ENCODE data around the gene CLDN3. TPM values are rescaled to one million over a fixed set of nuclear protein-coding genes. Genes with fewer than 3 reads are reported as not detected.
"Not testable (repeated sequence)": the region's sequence is repeated elsewhere in the genome, so short reads cannot be mapped to it uniquely, and the experiment has no call there.

Gene CLDN3
- polyA plus RNA-seq, 1 donor, result 0.40 TPM

DNA sequence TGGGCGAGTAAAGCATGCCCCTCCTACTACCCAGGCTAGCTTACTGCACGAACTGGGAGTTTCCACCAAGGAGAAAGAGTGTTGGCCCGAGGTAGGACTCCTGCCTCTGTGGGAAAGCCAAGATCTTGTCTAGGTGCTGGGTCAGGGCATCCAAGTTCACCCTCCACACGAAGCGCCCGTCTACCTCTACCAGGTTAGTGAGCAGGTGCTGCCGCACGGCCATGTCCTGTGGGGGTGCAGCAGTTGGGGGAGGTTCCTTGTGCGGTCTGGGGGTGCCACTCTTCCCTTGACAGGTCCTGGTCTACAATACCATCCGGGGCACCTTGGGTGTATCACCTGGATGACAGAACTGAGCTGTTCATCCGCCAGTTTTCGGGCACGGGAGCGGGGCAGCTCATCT is 33.2 kb downstream of the CLDN3 start:
- DNase-seq, result no peak

DNA sequence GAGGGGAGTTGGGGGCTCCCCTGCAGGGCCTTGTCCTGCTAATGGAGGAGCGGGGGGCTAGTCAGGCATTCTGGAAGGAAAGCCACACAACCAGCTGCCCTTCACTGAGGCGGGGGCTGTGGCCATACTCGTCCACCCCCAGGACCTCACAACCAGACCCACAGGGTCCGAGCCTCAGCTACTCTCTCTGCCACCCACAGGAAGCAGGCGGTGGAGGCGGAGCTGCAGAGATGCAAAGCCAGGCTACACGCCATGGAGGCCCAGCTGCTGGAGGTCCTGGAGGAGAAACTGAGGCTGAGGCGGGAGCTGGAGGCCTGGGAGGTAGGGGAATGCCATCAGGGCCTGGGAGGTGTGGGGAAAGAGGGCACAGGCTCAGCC is 34.6 kb downstream of the CLDN3 start:
- DNase-seq, result no peak

DNA sequence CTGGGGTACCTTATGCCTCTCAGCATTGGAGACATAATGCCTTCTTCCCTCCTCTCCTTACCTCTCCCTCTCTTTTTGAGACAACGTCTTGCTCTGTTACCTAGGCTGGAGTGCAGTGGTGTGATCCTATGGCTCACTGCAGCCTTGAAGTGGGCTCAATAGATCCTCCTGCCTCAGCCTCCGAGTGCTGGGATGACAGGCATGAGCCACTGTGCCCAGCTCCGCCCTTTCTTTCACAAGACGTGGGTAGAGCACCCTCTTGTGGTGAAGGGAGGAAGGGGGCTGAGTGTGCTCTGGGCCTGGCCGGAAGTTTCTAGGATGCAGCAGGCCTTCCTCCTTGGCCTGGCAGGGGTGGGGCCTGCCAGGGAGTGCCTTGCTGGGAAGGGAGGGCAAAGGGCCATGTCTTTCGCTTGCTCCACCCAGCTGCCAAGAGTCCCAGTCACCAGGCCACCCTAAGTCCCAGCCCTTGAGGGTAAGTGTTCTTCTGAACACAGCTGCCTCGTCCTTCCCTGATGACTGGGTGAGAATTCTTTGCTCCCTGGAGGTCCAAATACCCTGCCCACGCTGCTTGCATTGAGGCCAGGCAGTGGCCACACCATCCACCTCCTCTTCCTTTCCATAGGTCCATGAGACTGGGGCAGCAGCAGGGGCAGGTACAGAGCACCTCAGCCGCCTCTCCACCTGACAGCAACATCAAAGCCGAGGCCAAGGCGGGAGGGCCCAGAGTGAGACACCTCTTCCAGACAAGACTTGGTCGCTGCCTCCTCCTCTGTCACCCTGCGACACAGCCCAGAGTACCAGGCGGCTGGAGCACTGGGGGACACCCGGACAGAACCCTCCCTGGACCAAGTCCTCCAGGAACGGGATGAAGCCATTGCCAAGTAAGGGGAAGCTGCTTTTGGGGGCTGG is 35.2 kb downstream of the CLDN3 start:
- DNase-seq, result no peak

DNA sequence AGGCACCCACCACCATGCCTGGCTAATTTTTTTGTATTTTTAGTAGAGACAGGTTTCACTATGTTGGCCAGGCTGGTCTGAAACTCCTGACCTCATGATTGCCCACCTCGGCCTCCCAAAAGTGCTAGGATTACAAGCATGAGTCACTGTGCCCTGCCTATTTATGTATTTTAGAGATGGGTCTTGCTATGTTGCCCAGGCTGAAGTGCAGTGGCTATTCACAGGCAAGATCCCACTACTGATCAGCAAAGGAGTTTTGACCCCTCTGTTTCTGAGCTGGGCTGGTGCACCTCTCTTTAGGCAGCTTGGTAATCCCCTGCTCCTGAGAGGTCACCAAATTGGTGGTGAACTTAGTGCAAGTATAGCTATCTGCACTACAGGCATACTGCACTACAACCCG is 37.7 kb downstream of the CLDN3 start:
- no peak for DNase-seq

DNA sequence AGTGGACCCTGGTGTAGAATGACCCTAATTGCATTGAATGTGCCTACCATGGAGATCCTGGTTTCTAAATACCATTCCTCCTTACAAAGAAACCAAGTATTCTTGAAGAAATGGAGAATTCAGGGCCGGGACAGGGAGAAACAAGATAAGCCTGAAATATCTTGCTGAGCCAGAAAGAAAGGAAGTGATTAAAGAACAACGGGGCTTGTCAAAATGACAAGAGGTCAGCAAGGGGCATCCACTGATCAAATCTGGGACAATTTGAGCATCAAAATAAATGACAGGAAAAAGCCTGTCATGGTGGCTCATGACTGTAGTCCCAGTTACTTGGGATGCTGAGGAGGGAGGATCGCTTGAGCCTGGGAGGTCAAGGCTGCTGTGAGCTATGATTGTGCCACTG is 39.6 kb downstream of the CLDN3 start:
- DNase-seq, result no peak

DNA sequence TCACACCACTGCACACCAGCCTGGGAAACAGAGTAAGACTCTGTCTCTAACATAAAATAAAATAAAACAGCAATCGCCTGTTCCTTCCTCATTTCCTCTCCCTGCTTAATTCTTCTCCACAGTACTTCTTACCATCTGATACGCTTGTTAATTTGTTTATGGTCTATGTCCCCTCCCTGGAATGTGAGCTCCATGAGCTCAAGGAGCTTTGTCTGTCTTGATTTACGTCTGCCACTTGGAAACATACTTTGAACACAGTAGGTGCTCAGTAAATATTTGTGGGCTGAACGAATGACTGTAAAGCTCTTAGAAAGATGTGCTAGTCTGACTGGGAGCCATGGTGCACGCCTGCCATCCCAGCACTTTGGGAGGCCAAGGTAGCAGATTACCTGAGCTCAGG is 41.5 kb downstream of the CLDN3 start:
- no peak for DNase-seq

DNA sequence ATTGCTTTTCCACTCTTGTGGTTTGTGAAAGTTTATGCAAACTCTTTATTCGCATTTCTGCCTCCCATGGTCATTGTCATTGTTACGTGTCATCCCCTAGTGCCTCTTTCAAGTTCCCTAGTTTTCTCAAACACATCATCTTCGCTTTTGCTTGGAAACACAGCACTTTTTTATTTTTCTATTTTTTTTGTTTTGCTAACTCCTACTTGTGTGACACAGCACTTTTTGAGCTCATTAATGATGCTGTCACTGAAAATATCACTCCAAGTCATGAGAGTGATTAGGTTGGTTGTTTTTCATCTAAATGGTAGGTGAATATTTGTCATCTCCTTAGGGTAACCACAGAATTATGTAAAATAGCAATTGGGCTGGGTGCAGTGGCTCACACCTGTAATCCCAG is 42.1 kb downstream of the CLDN3 start:
- no peak for DNase-seq

DNA sequence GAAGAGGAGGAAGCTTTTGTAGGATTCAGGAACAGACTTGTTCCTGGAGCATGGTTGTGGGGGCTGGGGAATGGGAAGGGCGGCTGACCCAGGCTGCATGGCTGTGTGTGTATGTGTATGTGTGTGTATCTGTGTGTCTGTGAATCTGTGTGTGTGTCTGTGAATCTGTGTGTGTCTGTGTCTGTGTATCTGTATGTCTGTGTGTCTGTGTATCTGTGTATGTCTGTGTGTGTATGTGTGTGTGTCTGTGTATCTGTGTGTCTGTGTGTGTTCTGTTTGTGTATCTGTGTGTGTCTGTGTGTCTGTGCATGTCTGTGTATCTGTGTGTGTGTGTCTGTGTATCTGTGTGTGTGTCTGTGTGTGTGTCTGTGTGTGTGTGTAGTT is 44.0 kb downstream of the CLDN3 start:
- DNase-seq, result no peak

DNA sequence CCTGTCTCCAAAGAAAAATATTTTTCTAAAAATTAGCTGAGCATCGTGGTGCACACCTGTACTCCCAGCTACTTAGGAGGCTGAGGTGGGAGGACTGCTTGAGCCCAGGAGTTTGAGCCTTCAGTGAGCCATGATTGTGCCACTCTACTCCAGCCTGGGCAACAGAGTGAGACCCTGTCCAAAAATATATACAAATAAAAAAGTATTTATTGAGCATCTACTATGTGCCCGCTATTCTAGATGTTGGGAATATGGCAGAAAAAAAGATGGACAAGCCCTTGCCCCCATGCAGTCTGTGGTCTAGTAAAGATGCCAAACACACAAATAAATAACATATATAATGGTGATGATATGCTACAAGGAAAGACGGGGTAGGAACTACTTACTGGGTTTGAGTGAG is 46.3 kb downstream of the CLDN3 start:
- no peak for DNase-seq

DNA sequence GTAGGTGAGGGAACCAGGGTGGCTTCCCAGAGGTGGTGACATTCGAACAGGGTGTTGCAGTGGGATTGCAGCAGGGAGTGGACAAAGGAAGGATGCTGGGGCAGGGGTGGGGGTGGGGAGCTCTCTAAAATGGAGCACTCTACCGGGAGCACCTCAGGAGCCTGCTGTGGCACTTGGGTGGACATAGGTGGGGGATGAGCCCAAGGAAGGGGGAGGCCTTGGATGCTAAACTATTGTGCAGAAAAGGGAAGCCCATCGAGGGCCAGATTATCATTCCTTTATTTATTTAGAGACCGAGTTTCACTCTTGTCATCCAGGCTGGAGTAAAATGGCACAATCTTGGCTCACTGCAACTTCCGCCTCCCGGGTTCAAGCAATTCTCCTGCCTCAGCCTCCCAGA is 47.3 kb downstream of the CLDN3 start:
- no peak for DNase-seq

DNA sequence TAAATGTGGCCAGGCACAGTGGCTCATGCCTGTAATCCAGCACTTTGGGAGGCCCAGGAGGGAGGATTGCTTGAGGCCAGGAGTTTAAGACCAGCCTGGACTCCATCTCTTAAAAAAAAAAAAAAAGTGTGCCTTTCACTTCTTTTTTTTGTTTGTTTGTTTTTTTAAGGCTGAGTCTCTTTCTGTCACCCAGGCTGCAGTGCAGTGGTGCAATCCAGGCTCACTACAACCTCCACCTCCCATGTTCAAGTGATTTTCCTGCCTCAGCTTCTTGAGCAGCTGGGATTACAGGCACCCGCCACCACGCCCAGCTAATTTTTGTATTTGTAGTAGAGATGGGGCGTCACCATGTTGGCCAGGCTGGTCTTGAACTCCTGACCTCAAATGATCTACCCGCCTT is 47.9 kb downstream of the CLDN3 start:
- not testable (repeated sequence) for DNase-seq

DNA sequence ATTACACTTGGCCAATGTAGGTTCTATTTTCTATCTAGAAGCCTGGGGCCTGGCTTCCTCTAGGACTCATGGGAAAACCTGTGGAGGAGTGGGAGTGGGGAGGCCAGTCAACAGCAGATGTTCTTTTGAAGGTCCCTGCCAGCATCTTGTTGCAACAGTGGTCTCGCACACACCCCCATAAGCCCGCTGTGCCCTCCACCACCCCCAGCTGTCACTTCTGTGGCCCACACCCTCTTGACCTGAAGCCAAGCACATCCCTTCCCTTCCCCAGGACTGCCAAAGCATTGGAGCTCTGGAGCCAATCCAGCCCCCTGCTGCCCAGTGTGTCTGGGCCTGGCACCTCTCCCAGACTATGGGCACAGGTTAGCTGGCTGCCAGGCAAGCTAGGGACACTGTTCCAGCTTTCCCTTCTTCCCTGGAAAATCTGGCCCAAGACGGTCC is 48.7 kb downstream of the CLDN3 start:
- peak; percentile 58 for DNase-seq

DNA sequence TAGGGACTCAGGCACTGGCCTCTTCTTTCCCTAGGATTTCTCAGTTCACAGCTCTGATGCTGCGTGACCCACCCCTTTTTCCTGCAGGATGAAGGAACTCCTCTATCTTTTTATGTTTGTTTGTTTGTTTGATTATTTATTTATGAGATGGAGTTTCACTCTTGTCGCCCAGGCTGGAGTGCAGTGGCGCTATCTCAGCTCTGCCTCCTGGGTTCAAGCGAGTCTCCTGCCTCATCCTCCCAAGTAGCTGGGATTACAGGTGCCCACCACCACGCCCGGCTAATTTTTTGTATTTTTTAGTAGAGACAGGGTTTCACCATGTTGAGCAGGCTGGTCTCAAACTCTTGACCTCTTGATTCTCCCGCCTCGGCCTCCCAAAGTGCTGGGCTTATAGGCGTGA is 49.6 kb downstream of the CLDN3 start:
- DNase-seq, result not testable (repeated sequence)

DNA sequence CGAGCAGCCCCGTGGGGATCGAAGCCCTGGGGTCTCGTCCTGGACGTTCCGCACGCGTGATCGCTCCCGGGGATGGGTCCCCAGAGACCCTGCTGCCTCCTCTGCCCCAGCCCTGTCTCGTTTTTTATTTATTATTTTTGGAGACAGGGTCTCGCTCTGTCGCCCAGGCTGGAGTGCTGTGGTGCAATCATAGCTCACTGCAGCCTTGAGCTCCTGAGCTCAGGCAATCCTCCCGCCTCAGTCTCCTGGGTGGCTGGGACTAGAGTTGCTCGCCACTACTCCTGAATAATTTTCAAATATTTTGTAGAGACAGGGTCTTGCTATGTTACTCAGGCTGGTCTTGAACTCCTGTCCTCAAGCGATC is 50.3 kb downstream of the CLDN3 start:
- DNase-seq, result no peak

Other genes with a start within 250 kb of the CLDN3 start
- gene BAZ1B, start 248.0 kb downstream of the CLDN3 start, polyA plus RNA-seq (ENCODE audit: insufficient read length), result 53.0 TPM
- gene BCL7B, start 212.6 kb downstream of the CLDN3 start, polyA plus RNA-seq (ENCODE audit: insufficient read length), result 37.7 TPM
- gene TBL2, start 191.7 kb downstream of the CLDN3 start, polyA plus RNA-seq (ENCODE audit: insufficient read length), result 23.6 TPM
- 1.7 TPM for gene MLXIPL, start 145.7 kb downstream of the CLDN3 start, polyA plus RNA-seq (ENCODE audit: insufficient read length)
- gene VPS37D, start 102.4 kb downstream of the CLDN3 start, polyA plus RNA-seq (ENCODE audit: insufficient read length), result 3.1 TPM
- 7.8 TPM for gene DNAJC30, start 86.8 kb downstream of the CLDN3 start, polyA plus RNA-seq (ENCODE audit: insufficient read length)
- gene BUD23, start 86.7 kb downstream of the CLDN3 start, polyA plus RNA-seq (ENCODE audit: insufficient read length), result 79.8 TPM
- gene STX1A, start 50.6 kb downstream of the CLDN3 start, polyA plus RNA-seq (ENCODE audit: insufficient read length), result 18.2 TPM
- gene ABHD11, start 31.5 kb downstream of the CLDN3 start, polyA plus RNA-seq (ENCODE audit: insufficient read length), result 12.4 TPM
- gene CLDN4, start 60.7 kb upstream of the CLDN3 start, polyA plus RNA-seq (ENCODE audit: insufficient read length), result 0.97 TPM
- gene METTL27, start 72.2 kb upstream of the CLDN3 start, polyA plus RNA-seq (ENCODE audit: insufficient read length), result 1.5 TPM
- gene TMEM270, start 90.9 kb upstream of the CLDN3 start, polyA plus RNA-seq (ENCODE audit: insufficient read length), result not detected